ENCODE data around the gene TUBD1.

TUBD1 gene

DNA sequence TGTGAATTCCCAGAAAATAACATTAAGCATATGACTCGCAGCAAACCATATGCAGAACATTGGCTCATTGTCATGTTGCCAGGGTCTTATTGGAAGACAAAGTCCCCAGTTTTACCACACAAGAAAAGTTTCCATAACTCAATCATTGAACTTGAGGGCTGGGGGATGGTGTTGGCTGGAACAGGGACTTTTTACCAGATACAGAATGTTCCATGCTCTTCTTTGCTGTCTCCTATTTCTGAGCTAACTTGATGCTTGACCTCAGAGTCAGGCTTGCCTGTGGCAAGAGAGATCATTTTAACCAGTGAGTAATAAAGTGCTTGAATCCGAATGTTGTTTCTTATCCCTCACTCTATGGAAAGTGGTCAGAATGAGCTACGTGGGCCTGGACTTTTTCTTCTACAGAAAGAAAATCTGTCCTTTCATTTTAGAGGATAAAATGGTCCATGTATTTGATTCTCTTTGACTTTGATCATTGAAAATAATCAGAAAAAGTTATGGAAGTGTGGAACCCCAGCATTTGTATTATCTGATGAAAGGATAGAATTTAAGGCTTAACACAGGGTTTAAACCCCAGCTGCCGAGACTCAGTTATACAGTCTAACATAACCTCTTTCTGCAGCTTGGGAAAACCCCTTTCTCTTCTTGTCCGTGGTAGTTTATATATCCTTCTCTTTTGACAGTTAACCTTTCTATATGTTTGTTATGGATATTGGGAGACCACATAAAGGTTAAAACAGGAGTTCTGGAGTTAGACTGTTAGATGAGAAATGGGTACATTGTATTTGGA is 67.0 kb downstream of the TUBD1 start:
- no peak for DNase-seq (ENCODE audit: low spot score)

DNA sequence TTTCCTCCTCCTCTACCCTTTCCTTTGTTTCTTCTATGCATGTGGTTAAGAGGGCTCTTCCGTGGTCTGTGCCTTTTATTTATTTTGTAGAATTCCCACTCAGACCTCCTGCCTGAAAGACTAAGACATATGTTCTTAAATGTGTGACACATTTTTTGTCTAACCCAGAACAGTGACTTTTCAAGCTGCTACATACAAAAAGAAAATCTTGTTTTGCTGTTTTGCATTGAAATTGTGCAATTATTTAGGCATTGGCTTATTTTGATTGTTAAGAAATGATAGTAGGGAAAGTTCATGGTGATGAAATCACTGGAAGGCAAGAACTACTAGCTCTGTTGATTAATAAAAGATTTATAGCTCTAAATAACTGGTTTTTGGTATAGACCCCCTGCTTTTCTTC is 76.8 kb downstream of the TUBD1 start:
- DNase-seq (ENCODE audit: low spot score) = no peak

- no peak for DNase-seq (ENCODE audit: low spot score)
Observed at GRCh38 chr17:59814685-59815084, 78.1 kb downstream of the TUBD1 start.

- DNase-seq (ENCODE audit: low spot score) = no peak
Observed at GRCh38 chr17:59814276-59814675, 78.5 kb downstream of the TUBD1 start.

GRCh38 chr17:59812139-59812538 is 80.6 kb downstream of the TUBD1 start:
- DNase-seq (ENCODE audit: low spot score) = no peak

- DNase-seq (ENCODE audit: low spot score) = peak; percentile 28
Observed at GRCh38 chr17:59811209-59811608, 81.5 kb downstream of the TUBD1 start.

GRCh38 chr17:59810894-59811153 is 81.9 kb downstream of the TUBD1 start:
- no peak for DNase-seq (ENCODE audit: low spot score)
